ENCODE measurements around the gene MYD88. TPM values are rescaled to one million over a fixed set of nuclear protein-coding genes. Genes with fewer than 3 reads are reported as not detected.

Gene MYD88
- total RNA-seq, 1 donor = 6.9 TPM

DNA sequence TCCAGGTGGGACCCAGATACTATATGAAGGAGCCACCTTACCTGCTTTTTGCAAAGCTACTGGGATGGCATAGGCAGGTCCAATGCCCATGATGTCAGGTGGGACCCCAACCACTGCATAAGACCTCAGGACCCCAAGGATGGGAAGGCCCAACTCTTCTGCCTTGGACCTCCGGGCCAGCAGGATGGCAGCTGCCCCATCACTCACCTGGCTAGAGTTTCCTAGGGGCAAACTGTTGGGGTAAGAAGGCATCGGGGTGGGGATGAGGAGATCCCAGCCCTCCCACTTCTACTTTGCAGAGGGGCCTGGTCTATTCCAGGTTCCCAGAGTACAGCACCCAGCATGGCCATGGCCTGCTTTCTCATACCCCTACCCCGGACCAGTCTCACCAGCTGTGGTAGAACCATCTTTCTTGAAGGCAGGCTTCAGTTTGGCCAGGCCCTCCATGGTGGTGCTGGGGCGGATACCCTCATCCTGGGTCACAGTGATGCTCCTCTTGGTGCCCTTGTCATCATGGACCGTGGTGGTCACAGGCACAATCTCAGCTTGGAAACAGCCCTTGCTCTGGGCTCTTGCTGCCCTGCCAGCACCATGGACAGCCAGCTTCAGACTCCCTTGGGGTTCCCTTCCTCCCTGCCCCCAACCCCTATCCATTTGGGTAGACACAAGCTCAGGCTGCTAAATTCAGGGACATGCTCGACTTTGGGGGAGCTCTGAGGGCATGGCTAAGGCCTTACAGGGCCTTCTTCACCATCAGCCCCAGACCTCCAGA is 12.2 kb upstream of the MYD88 start:
- H3K4me3 ChIP-seq (ENCODE audit: low read depth, low read length) = no peak overlapping the region
- no peak for DNase-seq (ENCODE audit: low read depth)
- TF ChIP-seq, protein P1, sequence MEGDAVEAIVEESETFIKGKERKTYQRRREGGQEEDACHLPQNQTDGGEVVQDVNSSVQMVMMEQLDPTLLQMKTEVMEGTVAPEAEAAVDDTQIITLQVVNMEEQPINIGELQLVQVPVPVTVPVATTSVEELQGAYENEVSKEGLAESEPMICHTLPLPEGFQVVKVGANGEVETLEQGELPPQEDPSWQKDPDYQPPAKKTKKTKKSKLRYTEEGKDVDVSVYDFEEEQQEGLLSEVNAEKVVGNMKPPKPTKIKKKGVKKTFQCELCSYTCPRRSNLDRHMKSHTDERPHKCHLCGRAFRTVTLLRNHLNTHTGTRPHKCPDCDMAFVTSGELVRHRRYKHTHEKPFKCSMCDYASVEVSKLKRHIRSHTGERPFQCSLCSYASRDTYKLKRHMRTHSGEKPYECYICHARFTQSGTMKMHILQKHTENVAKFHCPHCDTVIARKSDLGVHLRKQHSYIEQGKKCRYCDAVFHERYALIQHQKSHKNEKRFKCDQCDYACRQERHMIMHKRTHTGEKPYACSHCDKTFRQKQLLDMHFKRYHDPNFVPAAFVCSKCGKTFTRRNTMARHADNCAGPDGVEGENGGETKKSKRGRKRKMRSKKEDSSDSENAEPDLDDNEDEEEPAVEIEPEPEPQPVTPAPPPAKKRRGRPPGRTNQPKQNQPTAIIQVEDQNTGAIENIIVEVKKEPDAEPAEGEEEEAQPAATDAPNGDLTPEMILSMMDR (IDR thresholded peaks at IDR 0.05; ENCODE audit: insufficient read depth, low read depth, low read length) = no peak

DNA sequence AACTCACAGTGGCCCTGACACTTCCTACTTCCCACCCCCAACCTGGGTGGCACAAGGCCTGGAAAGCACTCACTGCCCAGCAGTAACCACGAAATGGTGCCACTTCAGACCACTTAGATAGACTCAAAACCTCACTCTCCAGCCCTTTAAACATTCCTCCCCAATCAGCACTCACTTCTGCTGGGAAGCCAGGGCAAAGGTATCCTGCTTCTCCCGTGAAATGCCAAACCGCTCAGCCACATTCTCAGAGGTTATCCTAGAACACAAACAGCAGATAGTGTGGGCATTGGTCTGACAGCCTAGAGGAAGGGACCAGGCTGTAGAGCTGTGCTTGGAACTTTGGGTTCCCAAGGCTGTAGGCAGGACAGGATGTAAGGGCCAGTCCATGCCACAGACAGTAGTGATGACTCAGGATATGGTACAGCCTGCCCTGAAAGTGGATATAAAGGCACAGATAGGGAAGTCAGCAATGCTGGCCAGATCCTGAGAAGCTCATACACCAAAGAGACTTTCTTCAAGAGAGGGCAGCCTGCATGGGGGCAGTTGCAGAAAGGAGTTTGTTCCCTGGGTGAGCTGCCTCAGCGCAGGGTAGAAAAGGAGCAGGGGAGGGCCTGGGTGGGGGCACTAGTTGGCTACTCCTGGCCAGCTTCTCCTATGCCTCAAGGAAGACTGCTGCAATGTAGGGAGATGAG is 10.7 kb upstream of the MYD88 start:
- no peak overlapping the region for H3K4me3 ChIP-seq (ENCODE audit: low read depth, low read length)
- no peak for DNase-seq (ENCODE audit: low read depth)
- TF ChIP-seq, protein P1 (IDR thresholded peaks at IDR 0.05; ENCODE audit: insufficient read depth, low read depth, low read length) = no peak

DNA sequence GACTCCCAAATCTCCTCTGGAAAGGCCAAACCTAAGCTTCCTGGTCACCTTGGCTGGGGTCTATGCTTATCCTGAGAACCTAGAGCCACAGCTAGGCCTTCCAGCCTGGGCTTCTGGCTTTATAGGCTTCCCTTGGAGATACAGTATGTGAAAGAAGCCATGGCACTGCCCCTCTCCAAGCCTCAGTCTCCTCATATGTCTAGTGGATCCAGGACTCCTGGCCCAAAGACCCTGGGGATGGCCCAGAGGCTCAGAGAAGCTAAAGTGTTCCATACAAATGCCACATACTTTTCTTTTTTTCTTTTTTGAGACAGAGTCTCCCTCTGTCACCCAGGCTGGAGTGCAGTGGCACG is 10.2 kb upstream of the MYD88 start:
- no peak for DNase-seq (ENCODE audit: low read depth)
- TF ChIP-seq, protein P1 (IDR thresholded peaks at IDR 0.05; ENCODE audit: insufficient read depth, low read depth, low read length) = no peak
- no peak overlapping the region for H3K4me3 ChIP-seq (ENCODE audit: low read depth, low read length)

DNA sequence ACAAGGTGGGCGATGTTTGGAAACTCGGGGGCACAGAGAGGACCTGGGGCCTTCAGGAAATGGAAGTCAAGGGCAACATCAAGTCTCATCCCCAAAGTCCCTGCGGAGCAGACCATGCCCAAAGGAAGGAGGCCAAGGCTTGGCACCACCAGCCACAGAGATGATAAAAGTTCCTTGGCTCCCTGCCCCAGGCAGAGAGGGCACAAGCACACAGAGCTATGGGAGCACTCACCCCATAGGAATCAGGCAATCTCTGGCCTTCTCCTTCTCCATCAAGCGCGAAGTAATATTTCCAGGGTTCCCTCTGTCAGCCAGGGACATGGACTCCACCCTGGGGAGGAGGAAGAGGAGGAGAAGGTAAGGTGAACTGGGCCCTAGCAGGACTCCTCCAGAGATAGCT is 9.4 kb upstream of the MYD88 start:
- no peak overlapping the region for H3K4me3 ChIP-seq (ENCODE audit: low read depth, low read length)
- DNase-seq (ENCODE audit: low read depth) = no peak
- TF ChIP-seq, protein P1 (IDR thresholded peaks at IDR 0.05; ENCODE audit: insufficient read depth, low read depth, low read length) = no peak

DNA sequence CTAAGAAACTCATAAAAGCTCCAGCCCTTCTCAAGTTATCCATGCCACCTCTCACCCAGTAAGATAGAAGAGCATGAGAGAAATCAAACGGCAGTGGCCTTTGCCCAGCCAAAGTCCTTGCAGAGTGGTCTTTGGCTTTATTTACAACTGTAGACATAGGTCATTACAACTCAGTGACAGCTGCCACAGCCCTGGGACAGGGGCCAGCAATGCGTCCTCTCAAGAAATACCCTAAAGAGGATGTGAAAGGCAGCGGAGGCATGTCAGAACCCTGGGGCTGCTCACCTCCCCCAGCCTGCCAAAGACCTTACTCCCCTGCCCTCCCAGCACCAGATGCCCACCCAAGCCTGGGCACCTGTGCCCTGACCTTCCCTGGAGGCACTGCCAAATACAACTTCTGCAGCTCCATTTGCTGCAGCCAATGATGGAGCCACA is 7.8 kb upstream of the MYD88 start:
- H3K4me3 ChIP-seq (ENCODE audit: low read depth, low read length) = no peak overlapping the region
- TF ChIP-seq, protein P1 (IDR thresholded peaks at IDR 0.05; ENCODE audit: insufficient read depth, low read depth, low read length) = no peak
- no peak for DNase-seq (ENCODE audit: low read depth)

DNA sequence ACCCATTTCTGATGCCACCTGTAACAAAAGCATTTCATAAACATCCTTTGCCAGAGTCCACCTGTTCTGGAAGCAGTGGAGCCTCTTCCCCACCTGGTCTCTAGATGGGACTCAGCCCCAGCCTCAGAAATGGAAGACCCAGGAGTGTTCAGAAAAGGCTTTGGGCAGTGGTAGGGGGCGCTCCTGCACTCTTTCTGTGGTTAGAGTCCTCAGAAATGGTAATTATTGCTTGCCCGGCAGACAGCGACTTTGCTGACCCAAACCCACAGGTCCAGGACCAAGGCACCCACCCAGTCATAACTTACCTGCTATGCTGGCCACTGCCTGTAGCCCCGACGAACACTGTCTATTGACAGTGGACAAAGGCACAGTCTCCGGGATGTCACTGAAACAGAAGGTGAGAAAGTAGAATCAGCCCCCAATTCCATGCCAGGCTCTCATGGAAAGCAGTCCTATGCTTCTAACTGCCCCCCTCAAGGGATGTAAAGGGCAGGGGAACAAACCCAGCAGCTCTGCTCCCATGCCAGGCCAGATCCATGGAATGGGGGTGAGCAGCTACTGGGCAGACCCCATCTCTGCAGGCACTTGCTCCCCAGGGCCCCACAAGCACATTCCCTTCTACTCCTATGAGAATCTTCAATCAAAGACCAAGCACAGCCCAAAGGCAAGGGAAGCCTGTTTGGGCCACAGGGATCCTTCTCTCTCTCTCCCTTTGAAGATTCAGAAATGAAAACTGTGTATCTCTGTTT is 6.7 kb upstream of the MYD88 start:
- DNase-seq (ENCODE audit: low read depth) = peak; percentile 45
- TF ChIP-seq, protein P1 (IDR thresholded peaks at IDR 0.05; ENCODE audit: insufficient read depth, low read depth, low read length) = peak; percentile 71
- no peak overlapping the region for H3K4me3 ChIP-seq (ENCODE audit: low read depth, low read length)
